SK-N-SH (cell line): ENCODE results near the gene PIP5K1C. TPM values are rescaled to one million over a fixed set of nuclear protein-coding genes. Genes with fewer than 3 reads are reported as not detected.

Source experiments
- CTCF ChIA-PET: fragments of 300-600, 350-600 bp; formaldehyde crosslinking; extraction: SDS; loops from one replicate; lab custom pipeline; 2021; lab: Yijun Ruan, JAX
- POLR2A ChIA-PET: fragments of 350-600 bp; sonication (Branson Sonifier 250); formaldehyde crosslinking; extraction: SDS; loops from one replicate; lab custom pipeline; 2020; ENCODE audit warnings: antibody characterized with exemption, inconsistent platforms; lab: Yijun Ruan, JAX
- DNase-seq: peaks from one replicate; pipeline ENCODE4 v3.0.0; 2012
- H2AFZ ChIP-seq: fragments of 200-600 bp; sonication (generic); 2 replicates; pipeline ENCODE4 v1.8.1; 2016; ENCODE audit warnings: antibody characterized with exemption, mild to moderate bottlenecking, low read depth
- H3F3A ChIP-seq: fragments of 200-600 bp; sonication (generic); replicated peaks from 2 replicates; pipeline ENCODE3; 2016; ENCODE audit warnings: antibody characterized with exemption, mild to moderate bottlenecking; ENCODE audit not compliant: insufficient read depth
- H3K27ac ChIP-seq, 2 experiments: fragments of 200-500 bp in 1 of 2; fragments of 200-600 bp in 1 of 2; sonication (Bioruptor generic) in 1 of 2; sonication (generic), shearing (Covaris generic) in 1 of 2; 2 replicates each; pipeline versions ENCODE4 v1.5.1 to v1.6.1; 2014 to 2016; ENCODE audit warnings: low read depth in 2 of 2, inconsistent platforms in 1 of 2, low read length in 1 of 2, mild to moderate bottlenecking in 1 of 2, mixed read lengths in 1 of 2
- H3K27me3 ChIP-seq: fragments of 200-600 bp; sonication (generic), shearing (Covaris generic); 2 replicates; pipeline ENCODE4 v1.6.1; 2016; ENCODE audit warnings: mixed run types; ENCODE audit not compliant: insufficient read depth
- H3K36me3 ChIP-seq, 2 experiments: fragments of 200-500 bp in 1 of 2; fragments of 200-600 bp in 1 of 2; sonication (Bioruptor generic) in 1 of 2; sonication (generic) in 1 of 2; replicated peaks in 1 of 2; 2 replicates each; pipeline versions ENCODE3 to v1.5.1; 2014 to 2016; ENCODE audit warnings: low read length in 1 of 2, mild to moderate bottlenecking in 1 of 2; ENCODE audit not compliant: insufficient read depth in 2 of 2, control insufficient read depth in 1 of 2
- H3K4me1 ChIP-seq, 2 experiments: fragments of 200-500 bp in 1 of 2; fragments of 200-600 bp in 1 of 2; sonication (Bioruptor generic) in 1 of 2; sonication (generic), shearing (Covaris generic) in 1 of 2; 2 replicates each; pipeline versions ENCODE4 v1.5.1 to v1.6.1; 2014 to 2016; ENCODE audit warnings: low read depth in 1 of 2, low read length in 1 of 2, mixed run types in 1 of 2; ENCODE audit not compliant: insufficient read depth in 2 of 2, control insufficient read depth in 1 of 2
- H3K4me2 ChIP-seq: fragments of 200-600 bp; sonication (generic), shearing (Covaris generic); 2 replicates; pipeline ENCODE4 v1.6.1; 2017; ENCODE audit warnings: mixed run types
- H3K4me3 ChIP-seq, 2 experiments: fragments of 200-500 bp in 1 of 2; fragments of 200-600 bp in 1 of 2; sonication (Bioruptor generic) in 1 of 2; sonication (generic), shearing (Covaris generic) in 1 of 2; 2 replicates each; pipeline versions ENCODE4 v1.5.1 to v1.8.1; 2014 to 2016; ENCODE audit warnings: low read depth in 2 of 2, inconsistent platforms in 1 of 2, low read length in 1 of 2, mild to moderate bottlenecking in 1 of 2, mixed read lengths in 1 of 2, moderate library complexity in 1 of 2
- H3K79me2 ChIP-seq: fragments of 200-600 bp; sonication (generic); 2 replicates; pipeline ENCODE4 v1.8.1; 2017; ENCODE audit warnings: mild to moderate bottlenecking; ENCODE audit not compliant: insufficient read depth
- H3K9ac ChIP-seq: fragments of 200-600 bp; sonication (generic); 2 replicates; pipeline ENCODE4 v1.6.1; 2017; ENCODE audit warnings: mixed run types
- H3K9me2 ChIP-seq: fragments of 200-600 bp; sonication (generic); 2 replicates; pipeline ENCODE4 v1.6.1; 2017; ENCODE audit warnings: mixed run types
- H3K9me3 ChIP-seq: fragments of 200-600 bp; sonication (generic); 2 replicates; pipeline ENCODE4 v1.6.1; 2017; ENCODE audit warnings: mixed run types, mild to moderate bottlenecking, moderate library complexity
- H4K20me1 ChIP-seq: fragments of 200-600 bp; sonication (generic); 2 replicates; pipeline ENCODE4 v1.6.1; 2017; ENCODE audit warnings: mild to moderate bottlenecking, mixed run types; ENCODE audit not compliant: insufficient read depth
- CHD2 ChIP-seq: fragments of 150-350 bp; IDR thresholded peaks from 2 replicates; pipeline ENCODE4 v1.6.1; 2018; ENCODE audit warnings: low read length; ENCODE audit not compliant: partially characterized antibody
- EP300 ChIP-seq, 2 experiments: IDR thresholded peaks; 2 replicates each; pipeline versions ENCODE4 v1.4.0 to v1.6.1; 2012; ENCODE audit warnings: borderline replicate concordance in 1 of 2, low read depth in 1 of 2, low read length in 1 of 2
- EZH2phosphoT487 ChIP-seq: fragments of 200-600 bp; sonication (generic); IDR thresholded peaks from 2 replicates; pipeline ENCODE4 v1.6.1; 2017; ENCODE audit warnings: low read depth, mixed run types, mild to moderate bottlenecking, antibody characterized with exemption, moderate library complexity, borderline replicate concordance
- GATA2 ChIP-seq: sonication (generic); formaldehyde crosslinking; IDR thresholded peaks from 2 replicates; pipeline ENCODE4 v1.5.0; 2020; ENCODE audit warnings: mild to moderate bottlenecking, missing genetic modification reagents
- JUND ChIP-seq: IDR thresholded peaks from 2 replicates; pipeline ENCODE4 v1.4.0; 2012
- MXI1 ChIP-seq: IDR thresholded peaks from 2 replicates; pipeline ENCODE4 v1.6.1; 2012; ENCODE audit warnings: mild to moderate bottlenecking, low read depth, low read length, improper control_type of control experiment
- NRF1 ChIP-seq: IDR thresholded peaks from 2 replicates; pipeline ENCODE4 v1.6.1; 2012; ENCODE audit warnings: low read depth, mild to moderate bottlenecking, low read length
- RAD21 ChIP-seq: IDR thresholded peaks from 2 replicates; pipeline ENCODE4 v1.6.1; 2012; ENCODE audit warnings: mild to moderate bottlenecking, low read length
- RFX5 ChIP-seq: IDR thresholded peaks from 2 replicates; pipeline ENCODE4 v1.6.1; 2012; ENCODE audit warnings: mild to moderate bottlenecking, improper control_type of control experiment, low read length
- SMC3 ChIP-seq: IDR thresholded peaks from 2 replicates; pipeline ENCODE4 v1.6.1; 2012; ENCODE audit warnings: low read depth, low read length, improper control_type of control experiment
- TAF1 ChIP-seq: IDR thresholded peaks from 2 replicates; pipeline ENCODE4 v1.6.1; 2012; ENCODE audit warnings: low read depth, mild to moderate bottlenecking, low read length, moderate library complexity, borderline replicate concordance
- TCF12 ChIP-seq: IDR thresholded peaks from 2 replicates; pipeline ENCODE4 v1.4.0; 2012
- USF2 ChIP-seq: fragments of 150-350 bp; IDR thresholded peaks from 2 replicates; pipeline ENCODE4 v1.6.1; 2017; ENCODE audit warnings: antibody characterized with exemption, low read length, low read depth, borderline replicate concordance
- YY1 ChIP-seq: IDR thresholded peaks from 2 replicates; pipeline ENCODE4 v1.4.0; 2012; ENCODE audit warnings: low read depth, mild to moderate bottlenecking
- WGBS: methylation state at CpG from one replicate; pipeline ENCODE4 v1.1.6; 2017; ENCODE audit warnings: low lambda C conversion rate; 5-methylcytosine and 5-hydroxymethylcytosine counted together
- polyA plus RNA-seq, 3 experiments: library from polyadenylated mRNA; depleted of rRNA; stranded (reverse); fragments of >200 nt; gene quantifications; 2 replicates each; pipeline ENCODE4 v1.2.3, GENCODE V29; 2012
- TF ChIP-seq, protein P1 (sequence below): fragments of 200-600 bp; sonication (generic); IDR thresholded peaks from 2 replicates; pipeline ENCODE4 v1.6.1; 2017; ENCODE audit warnings: antibody characterized with exemption, mild to moderate bottlenecking, moderate library complexity
- TF ChIP-seq, protein P2 (sequence below): IDR thresholded peaks from 2 replicates; pipeline ENCODE4 v1.4.0; 2012; ENCODE audit warnings: low read depth
- TF ChIP-seq, protein P3 (sequence below): IDR thresholded peaks from 2 replicates; pipeline ENCODE4; 2012

The PIP5K1C gene, protein sequence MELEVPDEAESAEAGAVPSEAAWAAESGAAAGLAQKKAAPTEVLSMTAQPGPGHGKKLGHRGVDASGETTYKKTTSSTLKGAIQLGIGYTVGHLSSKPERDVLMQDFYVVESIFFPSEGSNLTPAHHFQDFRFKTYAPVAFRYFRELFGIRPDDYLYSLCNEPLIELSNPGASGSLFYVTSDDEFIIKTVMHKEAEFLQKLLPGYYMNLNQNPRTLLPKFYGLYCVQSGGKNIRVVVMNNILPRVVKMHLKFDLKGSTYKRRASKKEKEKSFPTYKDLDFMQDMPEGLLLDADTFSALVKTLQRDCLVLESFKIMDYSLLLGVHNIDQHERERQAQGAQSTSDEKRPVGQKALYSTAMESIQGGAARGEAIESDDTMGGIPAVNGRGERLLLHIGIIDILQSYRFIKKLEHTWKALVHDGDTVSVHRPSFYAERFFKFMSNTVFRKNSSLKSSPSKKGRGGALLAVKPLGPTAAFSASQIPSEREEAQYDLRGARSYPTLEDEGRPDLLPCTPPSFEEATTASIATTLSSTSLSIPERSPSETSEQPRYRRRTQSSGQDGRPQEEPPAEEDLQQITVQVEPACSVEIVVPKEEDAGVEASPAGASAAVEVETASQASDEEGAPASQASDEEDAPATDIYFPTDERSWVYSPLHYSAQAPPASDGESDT
- 6.9 and 12.3 TPM in 2 replicates for polyA plus RNA-seq (2012; rRNA removed)
- polyA plus RNA-seq (2012; cell fraction: cytosol; rRNA removed): 4.4 and 6.9 TPM in 2 replicates
- polyA plus RNA-seq (2012; cell fraction: nucleus; rRNA removed): 12.2 and 15.0 TPM in 2 replicates

DNA sequence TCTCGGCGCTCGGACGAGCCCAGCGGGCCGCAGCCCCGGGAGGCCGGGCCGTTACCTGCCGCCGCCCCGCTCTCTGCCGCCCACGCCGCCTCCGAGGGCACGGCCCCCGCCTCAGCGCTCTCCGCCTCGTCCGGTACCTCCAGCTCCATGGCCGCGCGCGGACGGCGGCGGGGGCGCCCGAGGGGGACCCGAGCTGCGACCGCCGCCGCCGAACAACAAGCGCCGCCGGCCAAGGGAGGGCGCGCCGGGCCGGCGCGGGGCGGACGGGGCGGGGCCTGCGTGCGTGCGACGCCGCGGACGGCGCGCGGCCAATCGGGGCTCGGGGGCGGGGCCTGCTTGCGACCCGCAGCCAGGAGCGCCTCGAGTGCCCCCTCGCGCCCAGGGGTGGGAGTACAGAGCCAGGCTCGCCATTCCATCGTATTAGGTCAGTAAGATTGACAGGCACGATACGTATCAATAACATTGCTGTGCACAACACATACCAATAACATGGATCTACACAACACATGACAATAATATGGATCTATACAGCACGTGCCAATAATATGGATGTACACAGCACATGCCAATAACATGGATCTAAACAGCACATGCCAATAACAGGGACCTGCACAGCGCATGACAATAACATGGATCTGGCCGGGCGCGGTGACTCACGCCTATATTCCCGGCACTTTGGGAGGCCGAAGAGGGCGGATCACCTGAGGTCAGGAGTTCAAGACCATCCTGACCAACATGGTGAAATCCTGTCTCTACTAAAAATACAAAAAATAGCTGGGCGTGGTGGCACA, at the start of gene PIP5K1C:
Gene PIP5K1C, minus strand, starts transcription at position 227 of the 791 bp plus-strand sequence. Its CDS starts 78 bp downstream, at position 149.
- Histone ChIP-seq H3K4me1 (peaks cover 0 to 14% of the 10 kb centered on the region in 2 experiments; a peak in 1 of 4 replicates), H3F3A (peaks cover 6% of the 10 kb centered on the region), H2AFZ (0 out of 2 replicates have a peak within 1 kb of the TSS, but pooled peaks have one; percentile 21), H3K27ac (peak within 1 kb of the TSS; percentile 24 to 64; a peak in 3 of 4 replicates), H3K27me3 (peaks cover 2% of the 10 kb centered on the region; the same call in 1 of the 2 replicates), H3K9me3 (no peaks in the 10 kb centered on the region), H3K9me2 (no peaks in the 10 kb centered on the region), H3K4me2 (peak within 1 kb of the TSS; percentile 100), H3K4me3 (peak within 1 kb of the TSS; percentile 83 to 88), H4K20me1 (peaks cover 34% of the 10 kb centered on the region), H3K36me3 (no peaks in the 10 kb centered on the region), H3K9ac (peak within 1 kb of the TSS; percentile 72), H3K79me2 (peaks cover 40% of the 10 kb centered on the region)
- TF ChIP-seq TAF1 (no peak), MXI1 (peak; percentile 43; the same call in 1 of the 2 replicates), GATA2 (CRISPR knock-in tag) (no peak), RFX5 (no peak), EZH2phosphoT487 (no peak), YY1 (no peak), NRF1 (peak; percentile 56), RAD21 (peak; percentile 64), EP300 (IDR thresholded peaks at IDR 0.05; ENCODE audit: borderline replicate concordance in 1 of 2, low read depth in 1 of 2, low read length in 1 of 2) (no peak), SMC3 (peak; percentile 55), TCF12 (no peak), USF2 (no peak), JUND (no peak), CHD2 (peak; percentile 13)
- TF ChIP-seq, protein P1, sequence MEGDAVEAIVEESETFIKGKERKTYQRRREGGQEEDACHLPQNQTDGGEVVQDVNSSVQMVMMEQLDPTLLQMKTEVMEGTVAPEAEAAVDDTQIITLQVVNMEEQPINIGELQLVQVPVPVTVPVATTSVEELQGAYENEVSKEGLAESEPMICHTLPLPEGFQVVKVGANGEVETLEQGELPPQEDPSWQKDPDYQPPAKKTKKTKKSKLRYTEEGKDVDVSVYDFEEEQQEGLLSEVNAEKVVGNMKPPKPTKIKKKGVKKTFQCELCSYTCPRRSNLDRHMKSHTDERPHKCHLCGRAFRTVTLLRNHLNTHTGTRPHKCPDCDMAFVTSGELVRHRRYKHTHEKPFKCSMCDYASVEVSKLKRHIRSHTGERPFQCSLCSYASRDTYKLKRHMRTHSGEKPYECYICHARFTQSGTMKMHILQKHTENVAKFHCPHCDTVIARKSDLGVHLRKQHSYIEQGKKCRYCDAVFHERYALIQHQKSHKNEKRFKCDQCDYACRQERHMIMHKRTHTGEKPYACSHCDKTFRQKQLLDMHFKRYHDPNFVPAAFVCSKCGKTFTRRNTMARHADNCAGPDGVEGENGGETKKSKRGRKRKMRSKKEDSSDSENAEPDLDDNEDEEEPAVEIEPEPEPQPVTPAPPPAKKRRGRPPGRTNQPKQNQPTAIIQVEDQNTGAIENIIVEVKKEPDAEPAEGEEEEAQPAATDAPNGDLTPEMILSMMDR: peak; percentile 65
- TF ChIP-seq, protein P2, sequence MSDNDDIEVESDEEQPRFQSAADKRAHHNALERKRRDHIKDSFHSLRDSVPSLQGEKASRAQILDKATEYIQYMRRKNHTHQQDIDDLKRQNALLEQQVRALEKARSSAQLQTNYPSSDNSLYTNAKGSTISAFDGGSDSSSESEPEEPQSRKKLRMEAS: no peak
- TF ChIP-seq, protein P3, sequence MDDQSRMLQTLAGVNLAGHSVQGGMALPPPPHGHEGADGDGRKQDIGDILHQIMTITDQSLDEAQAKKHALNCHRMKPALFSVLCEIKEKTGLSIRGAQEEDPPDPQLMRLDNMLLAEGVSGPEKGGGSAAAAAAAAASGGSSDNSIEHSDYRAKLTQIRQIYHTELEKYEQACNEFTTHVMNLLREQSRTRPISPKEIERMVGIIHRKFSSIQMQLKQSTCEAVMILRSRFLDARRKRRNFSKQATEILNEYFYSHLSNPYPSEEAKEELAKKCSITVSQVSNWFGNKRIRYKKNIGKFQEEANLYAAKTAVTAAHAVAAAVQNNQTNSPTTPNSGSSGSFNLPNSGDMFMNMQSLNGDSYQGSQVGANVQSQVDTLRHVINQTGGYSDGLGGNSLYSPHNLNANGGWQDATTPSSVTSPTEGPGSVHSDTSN: peak; percentile 86
- POLR2A ChIA-PET: no interaction called here
- CTCF ChIA-PET: interaction anchor here (0.5 to 3.0 kb wide), 13 partner anchors 9 to 790 kb away, joined by 3 to 39 read pairs (median 4); no protein-coding TSS in a partner anchor
- 5% methylated on average over 17 of the region's 82 CpGs for WGBS
- DNase-seq: peak; percentile 98
